K562 (cell line): ENCODE data around the gene ADGRB2. TPM values are rescaled to one million over a fixed set of nuclear protein-coding genes. Genes with fewer than 3 reads are reported as not detected.
A peak's percentile ranks its signal among the peaks of the same experiment; 100 is the strongest.

Source experiments
- ATAC-seq: fragments of 200-7000 bp; cut with Tn5 transposase; 3 replicates; pipeline ENCODE4 v1.9.1; 2020; ENCODE audit warnings: moderate library complexity
- BruUV-seq: library from RNA; stranded (reverse); fragments of 400-500 nt; replicated peaks from 2 replicates; lab custom pipeline; 2021; lab: Mats Ljungman, UMichigan
- CTCF ChIA-PET: fragments of 300-600 bp; formaldehyde crosslinking; extraction: SDS; loops from one replicate; lab custom pipeline; 2021; ENCODE audit warnings: low intra/inter-chr PET ratio; lab: Yijun Ruan, JAX
- POLR2A ChIA-PET: fragments of 300-600, 350-650 bp; sonication (Branson Sonifier 250); formaldehyde crosslinking; extraction: SDS; loops from one replicate; lab custom pipeline; 2021; ENCODE audit warnings: antibody characterized with exemption, inconsistent platforms; lab: Yijun Ruan, JAX
- DNase-seq, 4 experiments: peaks; one replicate each; pipeline versions ENCODE4 v3.0.0 to v3.0.0-alpha.2; 2011 to 2018; ENCODE audit warnings: low spot score in 3 of 4, mixed read lengths in 3 of 4; ENCODE audit errors: extremely low read depth in 1 of 4
- FAIRE-seq: peaks from 2 replicates; lab custom pipeline; 2011; peaks lifted over from hg19 to GRCh38; lab: Jason Lieb, UNC
- H2AFZ ChIP-seq: 2 replicates; pipeline ENCODE4 v1.6.0; 2011; ENCODE audit warnings: low read depth, low read length, control low read depth, inconsistent platforms
- H3K27ac ChIP-seq: fragments of 200-600 bp; 3 replicates; pipeline ENCODE4 v1.8.0; 2011; ENCODE audit warnings: low read depth, mild to moderate bottlenecking, control low read depth, inconsistent platforms, low read length, moderate library complexity, mixed read lengths; ENCODE audit errors: extremely low read depth
- H3K27me3 ChIP-seq, 2 experiments: fragments of 300-600 bp in 1 of 2; 2 replicates in 1 of 2; 3 replicates in 1 of 2; pipeline versions ENCODE4 v1.6.0 to v1.8.0; 2011; ENCODE audit warnings: inconsistent platforms in 2 of 2, low read length in 2 of 2, mild to moderate bottlenecking in 1 of 2, mixed read lengths in 1 of 2, moderate library complexity in 1 of 2; ENCODE audit not compliant: control insufficient read depth in 2 of 2, insufficient read depth in 2 of 2
- H3K36me3 ChIP-seq: fragments of 300-600 bp; 3 replicates; pipeline ENCODE4 v1.8.0; 2011; ENCODE audit warnings: mild to moderate bottlenecking, low read length, inconsistent platforms; ENCODE audit not compliant: control insufficient read depth, insufficient read depth
- H3K4me1 ChIP-seq, 2 experiments: fragments of 200-600 bp in 1 of 2; replicated peaks in 1 of 2; 2 replicates in 1 of 2; 3 replicates in 1 of 2; pipeline versions ENCODE4 v1.5.1 to v1.8.0; 2011; ENCODE audit warnings: inconsistent platforms in 2 of 2, low read length in 2 of 2, mild to moderate bottlenecking in 1 of 2, mixed read lengths in 1 of 2, moderate library complexity in 1 of 2; ENCODE audit not compliant: control insufficient read depth in 2 of 2, insufficient read depth in 2 of 2
- H3K4me2 ChIP-seq: 2 replicates; pipeline ENCODE4 v1.6.1; 2011; ENCODE audit warnings: low read length, control low read depth, inconsistent platforms, mixed read lengths; ENCODE audit not compliant: insufficient read depth
- H3K4me3 ChIP-seq: fragments of 200-600 bp; sonication (generic), shearing (Covaris generic); 2 replicates; pipeline ENCODE4 v1.5.1; 2016; ENCODE audit warnings: control low read depth, inconsistent platforms
- H3K79me2 ChIP-seq: fragments of 200-600 bp; 3 replicates; pipeline ENCODE4 v1.8.0; 2011; ENCODE audit warnings: low read length, inconsistent platforms; ENCODE audit not compliant: control insufficient read depth, insufficient read depth
- H3K9ac ChIP-seq, 2 experiments: 2 replicates each; pipeline versions ENCODE4 v1.6.0 to v1.6.1; 2011; ENCODE audit warnings: low read depth in 2 of 2, low read length in 2 of 2, control low read depth in 1 of 2, inconsistent platforms in 1 of 2, mild to moderate bottlenecking in 1 of 2, mixed read lengths in 1 of 2; ENCODE audit not compliant: insufficient read depth in 1 of 2
- H3K9me1 ChIP-seq: one replicate; pipeline ENCODE4 v1.6.0; 2011; ENCODE audit warnings: inconsistent platforms, mild to moderate bottlenecking, low read length, moderate library complexity; ENCODE audit not compliant: control insufficient read depth, insufficient read depth
- H3K9me3 ChIP-seq: replicated peaks from 2 replicates; pipeline ENCODE4 v1.5.1; 2011; ENCODE audit warnings: low read depth, low read length, inconsistent platforms; ENCODE audit not compliant: control insufficient read depth, insufficient read depth
- H4K20me1 ChIP-seq: replicated peaks from 2 replicates; pipeline ENCODE4 v1.6.1; 2011; ENCODE audit warnings: low read length, inconsistent platforms, mixed read lengths; ENCODE audit not compliant: control insufficient read depth, insufficient read depth
- ERF ChIP-seq: fragments of 450-650 bp; formaldehyde crosslinking; IDR thresholded peaks from 2 replicates; pipeline ENCODE4 v1.4.0; 2020; ENCODE audit warnings: mild to moderate bottlenecking, mixed read lengths
- RFX7 ChIP-seq: fragments of 250-450 bp; sonication (Bioruptor Pico); IDR thresholded peaks from 2 replicates; pipeline ENCODE4 v1.5.1; 2021; ENCODE audit warnings: mild to moderate bottlenecking
- SMAD1 ChIP-seq: fragments of 150-350 bp; IDR thresholded peaks from 2 replicates; pipeline ENCODE4 v1.6.1; 2014; ENCODE audit warnings: low read length, low read depth; ENCODE audit not compliant: partially characterized antibody
- TBP ChIP-seq: optimal IDR thresholded peaks from 2 replicates; pipeline ENCODE3; 2011; ENCODE audit warnings: low read depth, low read length, improper control_type of control experiment
- ZNF12 ChIP-seq: sonication (generic); formaldehyde crosslinking; IDR thresholded peaks from 2 replicates; pipeline ENCODE4 v1.4.0; 2020; ENCODE audit warnings: mild to moderate bottlenecking, missing genetic modification reagents
- ZNF263 ChIP-seq: sonication (generic); formaldehyde crosslinking; IDR thresholded peaks from 2 replicates; pipeline ENCODE4 v1.8.0; 2022; ENCODE audit warnings: mild to moderate bottlenecking, missing genetic modification reagents, borderline replicate concordance
- WGBS: fragments of 100-300 bp; shearing (Covaris generic); methylation state at CpG from one replicate; pipeline ENCODE4 v1.1.6; 2016; ENCODE audit warnings: low coverage, mixed read lengths; ENCODE audit not compliant: insufficient coverage; ENCODE audit errors: missing lambda C conversion rate; 5-methylcytosine and 5-hydroxymethylcytosine counted together
- in situ Hi-C: fragments of 300-500 bp; cut with MboI; formaldehyde crosslinking; loops from 4 replicates; pipeline ENCODE4 v1.15.0; 2018; ENCODE audit warnings: inconsistent platforms, mixed read lengths
- intact Hi-C: fragments of 100-400 bp; cut with micrococcal nuclease; formaldehyde crosslinking; loops from 2 replicates; pipeline ENCODE4 v1.14.2; 2022
- polyA plus RNA-seq, 8 experiments: library from polyadenylated mRNA; depleted of rRNA in 4 of 8; stranded (reverse) in 5 of 8; unstranded in 3 of 8; fragments of >200 nt; fragmentation: Nextera tagmentation in 2 of 8; fragmentation: Illumina TruSeq in 1 of 8; extraction: Ambion mirVana in 2 of 8; extraction: Trizol in 1 of 8; gene quantifications; 2 replicates each; pipeline versions ENCODE4 v1.2.1 to v1.2.3, GENCODE V29; 2011 to 2014; ENCODE audit warnings: inconsistent platforms in 1 of 8, missing spikeins in 1 of 8
- total RNA-seq, 7 experiments: library from RNA; depleted of rRNA in 6 of 7; stranded (reverse); fragments of >200 nt in 6 of 7; fragmentation: Illumina TruSeq in 2 of 7; extraction: Trizol in 2 of 7; gene quantifications; 2 replicates each; pipeline versions ENCODE4 v1.2.1 to v1.2.3, GENCODE V29; 2011 to 2021; ENCODE audit warnings: low replicate concordance in 1 of 7
- TF ChIP-seq, protein P1 (sequence below): fragments of 450-650 bp; IDR thresholded peaks from 2 replicates; pipeline ENCODE4 v1.6.1; 2016
- TF ChIP-seq, protein P2 (sequence below): IDR thresholded peaks from 2 replicates; pipeline ENCODE4 v1.6.1; 2014; ENCODE audit warnings: antibody characterized with exemption
- TF ChIP-seq, protein P3 (sequence below): sonication (generic); formaldehyde crosslinking; IDR thresholded peaks from 2 replicates; pipeline ENCODE4 v1.8.0; 2022; ENCODE audit warnings: missing genetic modification reagents, mild to moderate bottlenecking, moderate library complexity, borderline replicate concordance

ADGRB2 gene
- total and polyA plus RNA-seq, 9 of the 15 experiments (the other 6 are each of a cell fraction or from before 2014, with no cell fraction given), result 0.04 to 0.23 (median 0.20) TPM; not detected in 2

DNA sequence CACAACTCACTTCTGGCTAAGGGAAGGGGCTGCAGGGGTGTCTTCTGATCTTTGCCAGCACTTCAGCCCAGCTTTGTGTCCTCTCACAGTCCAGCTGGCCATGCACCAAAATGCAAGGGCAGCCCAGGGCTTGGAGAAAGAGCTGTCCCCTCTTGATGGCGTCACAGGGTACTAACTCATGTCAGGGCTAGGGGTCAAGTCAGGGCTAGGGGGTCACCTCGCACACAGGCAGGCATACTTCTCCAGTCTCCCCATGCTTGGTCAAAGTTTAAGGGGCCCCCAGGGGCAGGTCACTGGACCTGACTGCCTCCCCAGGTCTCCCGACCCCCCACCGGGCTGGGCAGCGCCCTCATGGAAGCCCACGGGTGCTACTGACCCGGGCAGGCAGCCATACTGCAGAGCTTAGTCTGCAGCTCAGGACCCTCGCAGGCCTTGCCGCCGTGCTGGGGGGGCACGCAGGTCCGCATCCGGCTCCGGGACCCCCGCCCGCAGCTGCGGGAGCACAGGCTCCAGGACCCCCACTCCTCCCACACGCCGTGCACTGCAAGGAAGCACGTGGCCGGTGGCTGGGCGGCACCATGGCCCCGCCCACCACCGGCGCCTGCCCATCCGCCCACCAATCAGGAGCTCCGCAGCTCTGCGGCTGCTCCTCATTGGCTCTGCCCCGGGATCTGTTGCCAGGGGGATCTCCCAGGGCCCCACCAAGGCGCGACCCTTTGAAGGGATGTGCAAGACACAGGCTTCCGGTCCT is 21.5 kb downstream of the ADGRB2 start (continued):
- TF ChIP-seq, protein P1, sequence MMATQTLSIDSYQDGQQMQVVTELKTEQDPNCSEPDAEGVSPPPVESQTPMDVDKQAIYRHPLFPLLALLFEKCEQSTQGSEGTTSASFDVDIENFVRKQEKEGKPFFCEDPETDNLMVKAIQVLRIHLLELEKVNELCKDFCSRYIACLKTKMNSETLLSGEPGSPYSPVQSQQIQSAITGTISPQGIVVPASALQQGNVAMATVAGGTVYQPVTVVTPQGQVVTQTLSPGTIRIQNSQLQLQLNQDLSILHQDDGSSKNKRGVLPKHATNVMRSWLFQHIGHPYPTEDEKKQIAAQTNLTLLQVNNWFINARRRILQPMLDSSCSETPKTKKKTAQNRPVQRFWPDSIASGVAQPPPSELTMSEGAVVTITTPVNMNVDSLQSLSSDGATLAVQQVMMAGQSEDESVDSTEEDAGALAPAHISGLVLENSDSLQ, result peak; percentile 44; the same call in 1 of the 2 replicates
- no peak for TF ChIP-seq TBP
- no peak for TF ChIP-seq RFX7 (CRISPR knock-in tag)

DNA sequence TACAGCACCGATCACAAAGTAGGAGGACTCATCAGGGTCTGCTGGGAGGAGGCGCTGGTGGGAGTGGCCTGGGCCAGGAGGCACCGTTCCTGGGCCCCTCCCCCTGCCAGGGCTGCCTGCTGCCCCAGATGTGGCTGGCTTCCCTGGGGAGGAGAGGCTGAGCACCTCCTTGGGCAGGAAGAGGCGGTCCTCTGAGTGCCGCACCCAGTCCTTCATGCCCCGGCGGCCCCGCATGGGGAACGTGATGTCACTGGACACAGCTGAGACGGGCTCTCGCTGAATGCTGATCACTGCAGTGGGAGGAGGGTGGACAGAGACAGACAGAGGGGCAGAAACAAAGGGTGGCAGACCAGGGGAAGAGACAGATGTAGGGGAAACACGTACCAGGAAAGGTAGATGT is 24.8 kb downstream of the ADGRB2 start:
- intact Hi-C loops, result no loop called here
- Histone ChIP-seq H3K27ac (no peak overlapping the region), H3K9me3 (no peaks in the 10 kb centered on the region), H3K79me2 (no peaks in the 10 kb centered on the region), H3K27me3 (peaks cover 36 to 67% of the 10 kb centered on the region in 2 experiments; a peak in 4 of 5 replicates), H3K9me1 (no peaks in the 10 kb centered on the region), H3K9ac (peak overlapping the region in 1 of 2 experiments; percentile 60; a peak in 1 of 4 replicates), H4K20me1 (peaks cover 16% of the 10 kb centered on the region), H3K4me1 (peaks cover 0 to 35% of the 10 kb centered on the region in 2 experiments; a peak in 3 of 5 replicates), H2AFZ (no peak overlapping the region), H3K36me3 (no peaks in the 10 kb centered on the region), H3K4me2 (no peak overlapping the region), H3K4me3 (no peak overlapping the region)
- CTCF ChIA-PET, result no interaction called here
- POLR2A ChIA-PET, result interaction anchor here (1.0 to 2.2 kb wide), 2 partner anchors 9 to 11 kb away, joined by 6 to 7 read pairs; no protein-coding TSS in a partner anchor
- in situ Hi-C loops, result no loop called here
- peak; percentile 24 for ATAC-seq
- WGBS, result 0% methylated on average over 12 of the region's 12 CpGs
- BruUV-seq, result no TSS peak
- no peak for TF ChIP-seq SMAD1
- TF ChIP-seq, protein P2, sequence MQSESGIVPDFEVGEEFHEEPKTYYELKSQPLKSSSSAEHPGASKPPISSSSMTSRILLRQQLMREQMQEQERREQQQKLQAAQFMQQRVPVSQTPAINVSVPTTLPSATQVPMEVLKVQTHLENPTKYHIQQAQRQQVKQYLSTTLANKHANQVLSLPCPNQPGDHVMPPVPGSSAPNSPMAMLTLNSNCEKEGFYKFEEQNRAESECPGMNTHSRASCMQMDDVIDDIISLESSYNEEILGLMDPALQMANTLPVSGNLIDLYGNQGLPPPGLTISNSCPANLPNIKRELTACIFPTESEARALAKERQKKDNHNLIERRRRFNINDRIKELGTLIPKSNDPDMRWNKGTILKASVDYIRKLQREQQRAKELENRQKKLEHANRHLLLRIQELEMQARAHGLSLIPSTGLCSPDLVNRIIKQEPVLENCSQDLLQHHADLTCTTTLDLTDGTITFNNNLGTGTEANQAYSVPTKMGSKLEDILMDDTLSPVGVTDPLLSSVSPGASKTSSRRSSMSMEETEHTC, result no peak
- 0 out of 2 replicates have a peak, but pooled peaks have one; percentile 38 for TF ChIP-seq ZNF263 (CRISPR knock-in tag)
- no peak for TF ChIP-seq ZNF12
- TF ChIP-seq ERF (CRISPR knock-in tag), result no peak
- TF ChIP-seq, protein P3, sequence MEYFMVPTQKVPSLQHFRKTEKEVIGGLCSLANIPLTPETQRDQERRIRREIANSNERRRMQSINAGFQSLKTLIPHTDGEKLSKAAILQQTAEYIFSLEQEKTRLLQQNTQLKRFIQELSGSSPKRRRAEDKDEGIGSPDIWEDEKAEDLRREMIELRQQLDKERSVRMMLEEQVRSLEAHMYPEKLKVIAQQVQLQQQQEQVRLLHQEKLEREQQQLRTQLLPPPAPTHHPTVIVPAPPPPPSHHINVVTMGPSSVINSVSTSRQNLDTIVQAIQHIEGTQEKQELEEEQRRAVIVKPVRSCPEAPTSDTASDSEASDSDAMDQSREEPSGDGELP (CRISPR knock-in tag), result peak; percentile 19; the same call in 1 of the 2 replicates
- DNase-seq, result peak in 2 of 4 experiments; percentile 65 to 66
- FAIRE-seq, result no peak
